Muscle of arm (tissue), 12 donors: ENCODE measurements around the gene CDCA7. TPM values are rescaled to one million over a fixed set of nuclear protein-coding genes. Genes with fewer than 3 reads are reported as not detected.
"Not testable (repeated sequence)": the region's sequence is repeated elsewhere in the genome, so short reads cannot be mapped to it uniquely, and the experiment has no call there.

ENCODE experiments used
- DNase-seq: peaks from one replicate; pipeline ENCODE4 v3.0.0-alpha.2; 2013
- polyA plus RNA-seq, 12 donors: library from polyadenylated mRNA; unstranded; fragments of 120-200 nt; gene quantifications; one replicate each; pipeline ENCODE4 v1.2.1, GENCODE V29; 2013; ENCODE audit not compliant: insufficient read length in 12 of 12

CDCA7 gene
- polyA plus RNA-seq, 12 donors = 13.1 to 33.2 (median 21.6) TPM; not detected in 1

DNA sequence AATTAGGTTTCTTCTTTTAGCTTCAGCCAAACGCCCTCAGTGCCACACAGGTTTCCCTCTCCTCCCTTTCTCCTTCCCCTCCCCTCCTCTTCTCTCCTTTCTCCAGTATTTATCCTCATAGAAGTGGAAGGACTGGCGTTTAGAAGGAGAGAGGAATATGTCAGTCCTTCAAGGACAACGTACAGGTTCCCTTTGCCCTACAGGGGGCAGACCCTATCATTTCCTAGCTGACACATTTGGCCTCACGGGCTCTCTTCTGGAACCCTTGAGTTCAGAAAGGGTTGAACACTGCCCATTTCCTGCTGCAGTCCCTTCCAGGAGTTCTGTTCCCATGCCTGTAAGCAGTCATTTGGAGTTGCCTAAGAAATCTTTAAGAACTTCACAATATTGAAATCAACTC lies 46.1 kb downstream of the CDCA7 start:
- DNase-seq = no peak

GRCh38 chr2:173401716-173402326 lies 47.1 kb downstream of the CDCA7 start:
- peak; percentile 46 for DNase-seq

DNA sequence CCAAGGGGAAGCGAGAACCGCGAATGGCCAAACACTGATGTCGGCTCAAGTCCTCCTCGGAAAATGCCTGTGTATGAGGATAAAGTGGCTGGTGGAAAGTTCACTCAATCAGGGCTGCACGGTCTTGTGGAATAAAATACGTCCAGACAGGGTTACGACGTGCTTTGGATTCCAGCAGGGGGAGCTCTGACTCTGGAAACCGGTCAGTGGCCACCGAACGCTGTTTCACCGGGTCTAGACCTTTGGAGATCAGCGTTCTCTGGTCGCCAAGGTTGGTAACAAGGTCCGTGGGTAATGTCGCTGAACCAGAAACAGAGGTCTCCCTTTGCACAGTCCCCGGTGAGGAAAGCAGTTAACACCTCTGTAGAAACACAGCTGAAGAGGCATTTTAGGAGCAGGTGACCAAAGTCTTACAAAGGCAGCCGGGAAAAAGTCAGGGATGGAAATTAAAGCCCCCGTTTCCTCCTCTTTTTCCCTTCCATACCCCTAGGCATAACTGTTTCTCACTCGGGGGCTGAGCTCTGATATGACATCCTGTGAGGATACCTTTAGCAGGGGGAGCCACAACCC lies 47.8 kb downstream of the CDCA7 start:
- peak; percentile 92 for DNase-seq

DNA sequence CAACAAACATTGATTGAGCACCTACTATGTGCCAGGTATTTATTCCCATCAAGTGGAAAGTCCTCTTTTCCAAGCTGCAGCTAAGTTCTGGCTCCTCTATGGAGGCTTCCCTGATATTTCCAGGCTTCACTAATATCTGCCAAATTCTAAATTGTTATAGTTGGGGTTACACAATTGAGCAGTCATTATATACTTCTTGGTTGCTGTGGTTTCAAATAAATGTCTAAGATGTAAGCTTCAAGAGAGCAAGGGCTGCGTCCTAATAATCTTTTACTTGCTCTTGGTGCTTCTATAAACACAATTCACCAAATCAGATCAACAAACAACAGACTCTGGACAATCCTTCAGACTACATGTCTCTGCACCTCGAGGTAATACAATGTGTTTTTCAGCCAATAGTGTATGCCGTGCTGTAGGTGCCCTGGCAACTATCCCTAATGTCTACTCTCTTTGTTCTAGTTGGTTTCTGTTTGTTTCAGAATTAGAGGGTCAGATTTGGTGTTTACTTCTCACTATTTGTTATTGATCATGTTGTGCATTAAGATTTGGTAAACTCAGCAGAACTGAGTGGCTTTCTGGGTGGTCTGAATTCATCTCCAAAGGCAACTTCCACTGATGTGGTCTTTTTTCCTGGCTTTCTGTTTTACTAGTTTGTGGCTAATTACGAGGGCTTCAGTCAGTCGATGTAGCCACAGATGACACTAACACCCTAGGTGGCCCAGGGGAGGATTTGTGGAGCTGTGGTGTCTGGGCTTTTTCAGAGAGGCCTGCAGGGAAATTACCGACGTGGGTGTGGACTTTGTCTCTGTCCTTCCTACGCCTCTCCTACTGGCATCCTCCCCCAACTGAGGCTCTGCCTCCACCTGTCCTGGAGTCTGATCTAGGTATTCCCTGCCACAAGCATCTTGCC lies 50.4 kb downstream of the CDCA7 start:
- DNase-seq = no peak

DNA sequence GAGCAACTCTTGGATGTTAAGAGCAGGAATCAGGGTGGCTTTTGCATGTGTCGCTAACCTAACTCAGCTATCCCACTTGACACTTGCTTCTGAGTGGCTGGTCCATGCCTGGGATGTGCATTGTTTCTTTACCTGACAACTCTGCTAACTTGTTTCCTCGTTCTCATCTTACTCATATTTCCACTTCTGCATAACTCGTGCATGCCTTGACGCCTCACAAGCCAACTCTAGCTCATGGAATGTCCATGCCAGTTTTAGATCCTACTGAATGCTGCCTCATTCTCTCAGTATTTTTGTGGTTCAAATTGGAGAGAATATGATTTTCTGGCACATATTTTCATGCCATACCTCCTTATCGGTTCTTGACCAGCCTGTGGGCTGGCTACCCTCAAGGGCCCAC lies 52.5 kb downstream of the CDCA7 start:
- no peak for DNase-seq

DNA sequence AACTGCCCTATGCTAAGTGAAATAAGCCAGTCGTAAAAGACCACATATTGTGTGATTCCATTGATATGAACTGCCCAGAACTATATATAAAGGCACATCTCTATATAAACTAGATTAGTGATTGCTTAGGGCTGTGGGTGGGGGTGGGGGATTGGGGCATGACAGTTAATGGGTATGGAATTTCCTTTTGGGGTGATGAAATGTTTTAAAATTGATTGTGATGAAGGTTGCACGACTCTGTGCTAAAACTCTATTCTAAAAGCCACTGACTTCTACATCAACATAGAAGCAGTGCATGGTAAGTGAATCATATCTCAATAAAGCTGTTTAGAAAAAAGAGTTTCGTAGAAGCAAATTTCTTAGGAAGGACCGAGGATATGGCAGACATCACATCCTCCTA lies 53.0 kb downstream of the CDCA7 start:
- no peak for DNase-seq

GRCh38 chr2:173410579-173410978 lies 55.9 kb downstream of the CDCA7 start:
- no peak for DNase-seq

DNA sequence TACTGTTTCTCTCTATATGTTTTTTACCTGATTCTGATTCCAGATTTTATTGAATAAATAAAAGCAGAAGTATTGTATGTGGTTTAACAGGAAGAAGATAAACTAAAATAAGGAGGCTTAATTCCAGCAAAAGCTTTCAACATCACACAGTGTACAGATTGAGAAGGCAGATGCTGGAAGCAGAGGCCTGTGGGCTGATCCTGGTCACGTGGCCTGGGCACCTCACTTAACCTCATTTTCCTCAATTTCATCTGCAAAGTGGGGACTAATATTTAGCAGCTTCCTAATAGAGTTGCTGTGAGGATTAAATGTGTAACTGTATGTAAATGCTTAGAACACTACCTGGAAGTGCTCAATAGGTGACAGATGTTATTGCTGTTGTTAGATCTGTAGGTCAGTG lies 58.0 kb downstream of the CDCA7 start:
- no peak for DNase-seq

DNA sequence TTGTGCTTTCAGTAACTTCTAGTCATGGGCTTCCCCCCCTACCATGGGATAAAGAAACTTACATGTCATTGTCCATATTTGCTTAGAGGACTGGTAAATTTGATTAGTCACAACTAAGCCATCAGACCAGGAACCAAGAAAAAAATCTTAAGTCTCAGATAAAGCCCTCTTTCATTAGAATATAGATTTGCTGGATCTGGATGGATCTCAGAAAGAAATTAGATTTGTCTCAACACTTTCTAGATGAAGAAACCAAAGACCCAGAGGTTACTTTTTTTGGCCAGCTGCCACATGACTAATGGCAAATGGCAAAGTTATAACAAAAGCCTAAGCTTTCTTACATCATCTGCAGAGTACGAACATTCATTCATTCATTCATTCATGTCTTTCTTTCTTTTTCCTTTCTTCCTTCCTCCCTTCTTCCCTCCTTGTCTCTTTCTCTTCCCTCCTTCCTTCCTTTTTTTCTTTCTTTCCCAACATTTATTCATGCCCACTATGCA lies 60.2 kb downstream of the CDCA7 start:
- DNase-seq = no peak

DNA sequence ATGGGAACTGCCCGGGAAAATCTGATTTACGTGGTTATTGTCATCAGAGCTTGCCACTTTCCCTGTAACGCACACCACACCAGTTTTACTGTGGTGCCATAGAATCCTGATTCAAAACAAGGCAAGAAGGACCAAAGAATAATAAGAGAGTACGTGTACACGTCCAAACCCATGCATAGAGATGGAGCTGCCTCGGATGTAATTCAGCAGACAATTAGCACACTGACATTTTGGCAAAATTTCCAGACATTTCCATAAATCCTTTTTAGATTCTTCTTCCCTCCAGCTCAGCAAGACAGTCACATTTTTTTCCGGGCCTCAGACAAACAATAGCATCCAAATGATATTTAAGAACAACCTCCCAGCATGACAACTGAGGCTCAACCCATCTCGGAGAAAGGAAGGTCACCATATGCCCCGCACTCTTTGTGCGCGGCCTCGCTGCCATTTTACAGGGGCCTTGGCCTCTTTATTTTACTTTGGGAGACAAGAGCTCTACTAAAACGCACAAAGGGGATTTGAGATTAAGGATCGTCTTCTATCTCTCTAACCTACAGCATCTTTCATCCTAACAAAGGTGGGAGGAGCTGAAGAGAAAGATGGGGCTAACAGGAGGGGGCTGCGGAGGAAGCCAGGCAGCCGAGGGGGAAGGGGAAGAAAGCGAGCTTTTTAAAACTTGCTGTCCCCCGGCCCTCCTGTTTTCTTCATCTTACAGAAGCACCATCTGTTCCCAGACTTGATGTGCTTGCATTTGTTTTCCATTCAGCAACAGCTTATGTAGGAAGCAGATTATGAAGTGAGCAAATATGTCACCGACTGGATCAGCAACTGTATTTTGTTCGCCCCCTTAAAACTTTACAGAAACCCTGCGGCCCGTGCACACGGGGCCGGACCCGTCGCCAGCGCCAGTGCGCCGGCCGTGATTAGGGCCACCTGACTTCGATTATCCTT lies 61.0 kb downstream of the CDCA7 start:
- peak; percentile 28 for DNase-seq

- not testable (repeated sequence) for DNase-seq
These were observed 61.9 kb downstream of the CDCA7 start for GRCh38 chr2:173416415-173417152.

GRCh38 chr2:173417341-173417740 lies 62.7 kb downstream of the CDCA7 start:
- DNase-seq = no peak

GRCh38 chr2:173417802-173418201 lies 63.1 kb downstream of the CDCA7 start:
- DNase-seq = no peak
